Heart left ventricle (tissue), 16 donors: Measurements from ENCODE around the gene OGDH. TPM values are rescaled to one million over a fixed set of nuclear protein-coding genes. Genes with fewer than 3 reads are reported as not detected.

Experiments used
- ATAC-seq, 4 donors: fragments of 200-7000 bp; cut with Tn5 transposase; one replicate each; pipeline ENCODE4 v1.9.1; 2020 to 2022; ENCODE audit warnings: moderate library complexity in 4 of 4, mild to moderate bottlenecking in 3 of 4, moderate number of reproducible peaks in 1 of 4
- DNase-seq, 5 donors: peaks; one replicate each; pipeline ENCODE4 v3.0.0-alpha.2; 2020
- H3K27ac ChIP-seq, 12 donors: fragments of 200-600 bp; sonication (generic) in 4 of 12; one replicate each; pipeline versions ENCODE4 v1.5.0 to v1.8.0; 2016 to 2022; ENCODE audit warnings: mild to moderate bottlenecking in 2 of 12
- H3K27me3 ChIP-seq, 9 donors: fragments of 200-600 bp; sonication (generic) in 2 of 9; one replicate each; pipeline versions ENCODE4 v1.5.1 to v1.8.0; 2016 to 2022; ENCODE audit warnings: mild to moderate bottlenecking in 3 of 9
- H3K36me3 ChIP-seq, 9 donors: fragments of 200-600 bp; sonication (generic) in 2 of 9; one replicate each; pipeline versions ENCODE4 v1.5.0 to v1.8.0; 2018 to 2022; ENCODE audit warnings: mild to moderate bottlenecking in 2 of 9
- H3K4me1 ChIP-seq, 12 donors: fragments of 200-600 bp; sonication (generic) in 4 of 12; one replicate each; pipeline versions ENCODE4 v1.5.0 to v1.8.0; 2016 to 2022; ENCODE audit warnings: mild to moderate bottlenecking in 3 of 12
- H3K4me3 ChIP-seq, 12 donors: fragments of 200-600 bp; sonication (generic) in 4 of 12; one replicate each; pipeline versions ENCODE4 v1.5.0 to v1.8.0; 2017 to 2022; ENCODE audit warnings: mild to moderate bottlenecking in 9 of 12, moderate library complexity in 4 of 12
- H3K9me3 ChIP-seq, 12 donors: fragments of 200-600 bp; sonication (generic) in 4 of 12; one replicate each; pipeline versions ENCODE4 v1.5.0 to v1.8.0; 2016 to 2022; ENCODE audit warnings: mild to moderate bottlenecking in 1 of 12
- CTCF ChIP-seq, 12 donors: fragments of 200-600 bp; sonication (generic) in 4 of 12; IDR thresholded peaks; one replicate each; pipeline versions ENCODE4 v1.5.0 to v1.8.0; 2018 to 2022; ENCODE audit warnings: antibody characterized with exemption in 12 of 12, mild to moderate bottlenecking in 5 of 12
- POLR2A ChIP-seq, 2 donors: fragments of 450-650 bp; IDR thresholded peaks; one replicate each; pipeline ENCODE4 v1.6.1; 2017; ENCODE audit warnings: antibody characterized with exemption in 2 of 2, mild to moderate bottlenecking in 2 of 2, moderate library complexity in 2 of 2
- WGBS, 4 donors: extraction: QIAGEN DNeasy Blood & Tissue Kit in 2 of 4; methylation state at CpG; one replicate each; pipeline versions ENCODE4 v1.1.5 to v1.1.7; 2013 to 2018; 5-methylcytosine and 5-hydroxymethylcytosine counted together
- intact Hi-C, 10 donors: fragments of 100-400 bp; cut with DNase I; formaldehyde crosslinking; loops; one replicate each; pipeline versions ENCODE4 v1.11.1 to v1.14.2; 2022
- polyA plus RNA-seq, 2 donors: library from polyadenylated mRNA; stranded (reverse); fragments of 200-250 nt; gene quantifications; one replicate each; pipeline ENCODE4 v1.2.3, GENCODE V29; 2013
- total RNA-seq, 9 donors: library from RNA; depleted of rRNA in 2 of 9; stranded (reverse); fragments of >200 nt in 2 of 9; fragmentation: NEBNext Ultra II Directional in 3 of 9; extraction: Animal tissue kit (Norgen Biotek cat#: 25700) in 3 of 9; gene quantifications; one replicate each; pipeline versions ENCODE4 v1.1.0 to v1.2.4, GENCODE V29; 2016 to 2023
- donor health status: ischemic (EF 13 %, LVEDD 7.1; RV severe dilation, severe dysfunction).
- donor health status: healthy with polysubstance abuse.
- donor health status: DM: no; HTN: yes; CAD: no.
- donor health status: DM: no; HTN: no; CAD: no.
- donor health status: ischemic (EF 25% LVEDD 6.9; RV normal size, moderate dysfunction).
- donor health status: ischemic (EF 25% LVEDD 5.7; RV mildly dilated, moderate dysfunction).
- donor health status: healthy.
- donor health status: DM: yes; HTN: yes; CAD: no.
- donor health status: ischemic (EF 35%, LVEDD 5.7; RV mildly dilated, moderate dysfunction).
- donor health status: nonischemic (EF 11% LVEDD 7.7; RV severe dilation, severe dysfunction).
- donor health status: DM: yes; HTN: yes; CAD: no.
- donor health status: PGD.
- donor health status: ischemic (EF 29% LVEDD 5.4; RV normal size, mild dysfunction).
- donor health status: nonischemic (EF 23%, LVEDD 6.1; RV moderate dilation, normal function).

The OGDH gene
- total and polyA plus RNA-seq, 11 donors = 247 to 789 (median 633) TPM

DNA sequence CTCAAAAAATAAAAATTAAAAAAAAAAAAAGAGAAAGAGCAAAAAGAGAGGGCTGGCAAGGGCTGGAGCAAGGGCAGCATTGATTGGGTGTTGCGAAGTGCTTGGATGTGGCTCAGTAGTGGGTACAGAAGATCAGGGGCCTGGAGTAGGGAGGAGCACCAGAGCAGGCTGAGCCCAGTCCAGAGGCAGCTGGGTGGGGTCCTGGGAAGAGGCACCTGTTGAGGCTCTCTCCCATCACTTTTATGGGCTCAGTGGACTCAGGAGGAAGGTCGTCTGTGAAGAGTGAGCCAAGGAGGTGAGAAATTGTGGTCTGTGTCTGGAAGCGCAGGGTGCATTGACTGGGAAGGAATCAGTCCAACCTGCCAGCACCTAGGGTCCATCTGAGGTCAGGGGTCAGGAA lies 130.5 kb downstream of the OGDH start:
- WGBS, 4 donors = 80 to 91% (median 86%) methylated on average over 3 of the region's 3 CpGs
- Histone ChIP-seq H3K27ac (no peak overlapping the region), H3K4me3 (no peak overlapping the region), H3K27me3 (no peaks in the 10 kb centered on the region), H3K9me3 (no peaks in the 10 kb centered on the region), H3K36me3 (no peaks in the 10 kb centered on the region), H3K4me1 (peaks cover 0 to 6% (median 0%) of the 10 kb centered on the region in 12 donors)
- DNase-seq (no peak), ATAC-seq (no peak)
- intact Hi-C loops = no loop called here
- TF ChIP-seq CTCF (IDR thresholded peaks at IDR 0.05) (no peak), POLR2A (IDR thresholded peaks at IDR 0.05) (no peak)

DNA sequence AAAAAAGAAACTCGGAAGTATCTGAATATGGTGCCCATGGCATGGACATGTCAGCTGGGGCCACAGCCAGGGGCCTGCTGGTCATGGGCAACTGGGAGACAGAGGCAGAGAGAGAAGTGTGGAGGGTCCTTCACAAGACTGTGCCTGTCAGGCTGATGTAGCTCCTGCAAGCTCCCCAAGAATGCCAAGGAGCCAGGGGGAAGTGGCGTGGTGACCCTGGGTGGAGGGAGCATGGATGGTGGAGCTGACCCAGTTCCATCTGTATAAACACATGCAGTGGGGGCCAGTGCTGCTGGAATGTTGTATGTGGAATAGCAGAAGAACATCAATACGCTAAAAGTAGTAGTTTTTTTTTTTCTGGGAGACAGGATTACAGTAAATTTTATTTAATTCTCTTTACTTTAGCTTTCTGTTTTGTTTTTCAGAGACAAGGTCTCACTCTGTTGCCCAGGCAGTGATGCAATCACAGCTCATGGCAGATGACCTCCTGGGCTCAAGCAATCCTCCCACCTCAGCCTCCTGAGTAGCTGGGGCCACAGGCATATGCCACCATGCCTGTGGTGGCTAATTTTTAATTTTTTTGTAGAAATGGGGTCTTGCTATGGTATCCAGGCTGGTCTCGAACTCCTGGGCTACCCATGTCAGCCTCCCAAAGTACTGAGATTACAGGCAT lies 131.8 kb downstream of the OGDH start:
- 90 to 93% (median 93%) methylated on average over 4 of the region's 4 CpGs for WGBS, 4 donors
- intact Hi-C loops = no loop called here
- TF ChIP-seq POLR2A (IDR thresholded peaks at IDR 0.05) = no peak
- no peak for TF ChIP-seq CTCF (IDR thresholded peaks at IDR 0.05)
- Histone ChIP-seq H3K36me3 (no peaks in the 10 kb centered on the region), H3K4me3 (no peak overlapping the region), H3K9me3 (no peaks in the 10 kb centered on the region), H3K27me3 (no peaks in the 10 kb centered on the region), H3K4me1 (peaks cover 0 to 6% (median 0%) of the 10 kb centered on the region in 12 donors), H3K27ac (no peak overlapping the region)
- DNase-seq (no peak), ATAC-seq (no peak)

DNA sequence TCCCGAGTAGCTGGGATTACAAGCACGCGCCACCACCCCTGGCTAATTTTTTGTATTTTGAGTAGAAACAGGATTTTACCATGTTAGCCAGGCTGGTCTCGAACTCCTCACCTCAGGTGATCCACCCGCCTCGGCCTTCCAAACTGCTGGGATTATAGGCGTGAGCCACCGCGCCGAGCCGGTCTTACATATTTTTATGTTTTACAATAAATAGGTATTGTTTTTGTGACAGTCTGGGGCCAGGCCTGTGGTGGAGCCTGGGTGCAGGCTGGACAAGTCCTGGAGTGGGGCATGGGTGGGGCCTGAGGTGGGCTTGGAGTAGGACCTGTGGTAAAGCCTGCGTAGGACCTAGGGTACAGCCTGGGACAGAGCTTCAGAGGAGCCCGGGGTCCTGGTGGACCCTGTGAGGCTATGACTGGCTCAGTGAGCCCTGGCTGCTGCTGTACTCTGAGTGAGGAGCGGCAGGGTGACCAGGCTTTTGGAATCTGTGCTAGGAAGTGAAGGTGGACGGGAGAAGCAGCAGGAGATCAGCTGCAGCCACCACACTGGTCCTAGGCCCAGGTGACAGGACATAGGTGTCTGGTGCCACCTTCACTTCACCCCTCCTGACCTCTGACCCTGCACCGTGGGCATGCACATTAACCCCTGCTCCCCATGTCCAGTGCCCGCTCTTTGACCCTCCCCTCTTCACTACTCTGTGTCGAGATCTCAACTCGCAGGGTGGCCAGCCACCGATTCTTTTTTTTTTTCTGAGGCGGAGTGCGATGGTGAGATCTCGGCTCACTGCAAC lies 132.6 kb downstream of the OGDH start:
- intact Hi-C loops = no loop called here
- WGBS, 4 donors = 90 to 95% (median 91%) methylated on average over 22 to 23 of the region's 23 CpGs
- peak in 1 of 4 donors; percentile 28 for ATAC-seq

More for the DNA sequence above, 132.6 kb downstream of the OGDH start:
- H3K9me3 ChIP-seq = no peaks in the 10 kb centered on the region
- DNase-seq = no peak
- peaks cover 0 to 6% (median 0%) of the 10 kb centered on the region in 12 donors for H3K4me1 ChIP-seq
- H3K27ac ChIP-seq = no peak overlapping the region
- no peaks in the 10 kb centered on the region for H3K36me3 ChIP-seq
- H3K27me3 ChIP-seq = no peaks in the 10 kb centered on the region
- TF ChIP-seq POLR2A (IDR thresholded peaks at IDR 0.05) (no peak), CTCF (IDR thresholded peaks at IDR 0.05) (no peak)
- H3K4me3 ChIP-seq = no peak overlapping the region
